GM10248 (cell line): ENCODE results near the gene TNS1.

Experiments
- CTCF ChIA-PET: fragments of 300-600 bp; sonication (Branson Sonifier 250); formaldehyde crosslinking; extraction: SDS; loops from one replicate; lab custom pipeline; 2021; ENCODE audit warnings: antibody characterized with exemption; lab: Yijun Ruan, JAX
- POLR2A ChIA-PET: fragments of 350-650 bp; sonication (Branson Sonifier 250); formaldehyde crosslinking; extraction: SDS; loops from one replicate; lab custom pipeline; 2020; ENCODE audit warnings: antibody characterized with exemption; lab: Yijun Ruan, JAX
- DNase-seq: peaks from one replicate; pipeline ENCODE4 v3.0.0; 2012; ENCODE audit errors: extremely low spot score
- TF ChIP-seq, protein P1 (sequence below): IDR thresholded peaks from 2 replicates; pipeline ENCODE4 v1.5.1; 2012; ENCODE audit warnings: mild to moderate bottlenecking, low read depth; ENCODE audit errors: extremely low read depth, missing control alignments, control extremely low read depth

The TNS1 gene

GRCh38 chr2:217973008-217973787, 29.6 kb downstream of the TNS1 start:
- ChIA-PET POLR2A (no interaction called here), CTCF (no interaction called here)
- DNase-seq: no peak
- TF ChIP-seq, protein P1, sequence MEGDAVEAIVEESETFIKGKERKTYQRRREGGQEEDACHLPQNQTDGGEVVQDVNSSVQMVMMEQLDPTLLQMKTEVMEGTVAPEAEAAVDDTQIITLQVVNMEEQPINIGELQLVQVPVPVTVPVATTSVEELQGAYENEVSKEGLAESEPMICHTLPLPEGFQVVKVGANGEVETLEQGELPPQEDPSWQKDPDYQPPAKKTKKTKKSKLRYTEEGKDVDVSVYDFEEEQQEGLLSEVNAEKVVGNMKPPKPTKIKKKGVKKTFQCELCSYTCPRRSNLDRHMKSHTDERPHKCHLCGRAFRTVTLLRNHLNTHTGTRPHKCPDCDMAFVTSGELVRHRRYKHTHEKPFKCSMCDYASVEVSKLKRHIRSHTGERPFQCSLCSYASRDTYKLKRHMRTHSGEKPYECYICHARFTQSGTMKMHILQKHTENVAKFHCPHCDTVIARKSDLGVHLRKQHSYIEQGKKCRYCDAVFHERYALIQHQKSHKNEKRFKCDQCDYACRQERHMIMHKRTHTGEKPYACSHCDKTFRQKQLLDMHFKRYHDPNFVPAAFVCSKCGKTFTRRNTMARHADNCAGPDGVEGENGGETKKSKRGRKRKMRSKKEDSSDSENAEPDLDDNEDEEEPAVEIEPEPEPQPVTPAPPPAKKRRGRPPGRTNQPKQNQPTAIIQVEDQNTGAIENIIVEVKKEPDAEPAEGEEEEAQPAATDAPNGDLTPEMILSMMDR: no peak

GRCh38 chr2:217972490-217972889, 30.3 kb downstream of the TNS1 start:
- ChIA-PET CTCF (interaction anchor here (1.2 to 2.4 kb wide), 3 partner anchors 17 to 22 kb away, joined by 4 to 6 read pairs (median 4); no protein-coding TSS in a partner anchor), POLR2A (no interaction called here)
- no peak for DNase-seq
- TF ChIP-seq, protein P1: no peak

DNA sequence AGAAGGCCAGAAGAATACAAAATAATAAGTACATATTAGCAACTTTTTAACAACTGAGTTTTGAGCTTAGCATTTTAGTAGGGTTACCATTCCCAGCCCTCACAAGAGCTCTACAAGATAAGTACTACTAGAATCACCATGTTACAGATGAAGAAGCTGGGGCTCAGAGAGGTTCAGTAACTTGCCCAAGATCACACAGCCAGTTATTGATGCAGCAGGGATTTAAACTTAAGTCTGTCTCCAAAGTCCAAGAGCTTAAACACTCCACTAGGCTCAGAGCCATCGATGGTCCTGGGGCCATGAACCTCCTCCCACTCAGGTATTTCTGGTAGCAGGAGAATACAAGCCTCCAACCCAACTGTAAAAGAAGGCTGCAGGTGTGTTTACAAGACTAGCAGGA, 30.8 kb downstream of the TNS1 start:
- ChIA-PET POLR2A (no interaction called here), CTCF (interaction anchor here (1.2 to 2.6 kb wide), 4 partner anchors 17 to 85 kb away, joined by 4 to 6 read pairs (median 5); no protein-coding TSS in a partner anchor)
- TF ChIP-seq, protein P1: no peak
- no peak for DNase-seq

DNA sequence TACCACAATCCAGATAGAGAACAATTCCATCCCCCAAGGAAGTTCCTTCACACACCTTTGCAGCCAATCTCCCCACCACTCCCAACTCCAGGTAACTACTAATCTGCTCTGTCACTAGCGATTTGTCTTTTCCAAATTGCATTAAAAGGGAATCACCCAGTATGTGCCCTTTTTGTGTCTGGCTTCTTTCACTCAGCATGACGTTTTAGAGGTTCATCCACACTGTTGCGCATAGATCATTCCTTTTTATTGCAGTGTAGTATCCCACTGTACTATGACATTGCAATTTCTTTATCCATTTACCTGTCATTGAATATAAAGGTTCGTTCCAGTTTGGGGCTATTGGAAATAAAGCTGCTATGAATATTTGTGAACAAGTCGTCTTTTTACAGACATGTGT, 31.6 kb downstream of the TNS1 start:
- TF ChIP-seq, protein P1: no peak
- ChIA-PET CTCF (interaction anchor here (1.4 to 2.6 kb wide), 4 partner anchors 17 to 185 kb away, joined by 3 to 8 read pairs (median 6); no protein-coding TSS in a partner anchor), POLR2A (no interaction called here)
- no peak for DNase-seq

GRCh38 chr2:217970206-217970605, 32.6 kb downstream of the TNS1 start:
- ChIA-PET CTCF (interaction anchor here (0.8 to 2.6 kb wide), 6 partner anchors 13 to 184 kb away, joined by 3 to 8 read pairs (median 5); no protein-coding TSS in a partner anchor), POLR2A (no interaction called here)
- no peak for DNase-seq
- TF ChIP-seq, protein P1: no peak

DNA sequence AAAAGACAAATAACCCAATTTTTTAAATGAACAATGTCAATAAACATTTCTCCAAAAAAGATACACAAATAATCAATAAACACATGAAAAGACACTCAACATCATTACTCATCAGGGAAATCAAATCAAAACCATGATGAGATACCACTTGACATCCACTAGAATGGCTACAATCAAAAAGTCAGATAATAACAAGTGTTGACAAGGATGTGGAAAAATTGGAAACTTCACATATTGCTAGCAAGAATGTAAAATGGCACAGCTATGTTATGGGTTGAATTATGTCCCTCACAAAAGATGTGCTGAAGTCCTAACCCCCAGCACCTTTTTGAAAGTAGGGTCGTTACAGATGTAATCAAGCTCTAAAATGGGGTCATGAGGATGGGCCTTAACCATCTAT, 33.2 kb downstream of the TNS1 start:
- POLR2A ChIA-PET: no interaction called here

More for the DNA sequence above, 33.2 kb downstream of the TNS1 start:
- no peak for DNase-seq
- CTCF ChIA-PET: interaction anchor here (0.9 to 2.6 kb wide), 3 partner anchors 25 to 180 kb away, joined by 3 to 6 read pairs (median 4); no protein-coding TSS in a partner anchor
- TF ChIP-seq, protein P1: no peak
